ENCODE results near the gene ORM1. TPM values are rescaled to one million over a fixed set of nuclear protein-coding genes. Genes with fewer than 3 reads are reported as not detected.

Gene ORM1
- total RNA-seq, 1 experiment from 2014 or later: not detected

DNA sequence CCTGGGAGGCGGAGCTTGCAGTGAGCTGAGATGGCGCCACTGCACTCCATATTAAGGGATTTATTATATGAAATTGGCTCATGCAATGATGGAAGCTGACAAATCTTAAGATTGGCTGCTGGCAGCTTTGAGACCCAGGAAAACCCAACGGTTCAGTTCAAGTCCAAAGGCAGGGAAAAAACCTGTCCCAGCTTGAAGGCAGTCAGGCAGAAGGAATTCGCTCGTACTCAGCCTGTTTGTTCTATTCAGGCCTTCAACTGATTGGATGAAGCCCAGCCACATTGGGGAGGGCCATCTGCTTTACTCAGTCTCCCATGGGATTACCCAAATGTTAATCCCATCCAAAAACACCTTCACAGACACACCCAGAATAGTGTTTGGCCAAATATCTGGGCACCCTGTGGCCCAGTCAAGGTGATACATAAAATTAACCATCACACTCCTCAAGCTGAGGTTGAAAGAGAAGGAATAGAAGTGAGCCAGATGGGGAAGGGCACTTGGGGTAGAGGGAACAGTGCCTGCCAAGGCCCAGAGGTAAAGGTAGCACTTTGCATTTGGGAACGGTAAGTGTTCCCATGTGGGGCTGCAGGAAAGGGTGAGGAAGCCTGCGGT lies 8.5 kb upstream of the ORM1 start:
- ChIA-PET CTCF (interaction anchor here (0.6 kb wide), 1 partner anchor 24 kb away, joined by 6 read pairs; no protein-coding TSS in a partner anchor), POLR2A (ENCODE audit: unreplicated experiment) (no interaction called here)
- Histone ChIP-seq H3K4me3 (ENCODE audit: low read length) (no peak overlapping the region), H4K20me1 (ENCODE audit: low read length) (no peaks in the 10 kb centered on the region), H3K36me3 (ENCODE audit: low read depth, low read length) (no peaks in the 10 kb centered on the region), H3K9ac (ENCODE audit: low read length) (no peak overlapping the region), H3K4me2 (ENCODE audit: low read length) (no peak overlapping the region), H3K9me3 (ENCODE audit: low read length) (no peaks in the 10 kb centered on the region), H3K27me3 (ENCODE audit: low read length) (no peaks in the 10 kb centered on the region), H3K27ac (ENCODE audit: low read length) (no peak overlapping the region), H3F3A (ENCODE audit: low read length, unreplicated experiment) (no peaks in the 10 kb centered on the region), H2AFZ (ENCODE audit: low read length) (no peak overlapping the region), H3K9me2 (replicated peaks; ENCODE audit: low read length) (no peaks in the 10 kb centered on the region), H3K4me1 (ENCODE audit: insufficient read depth, low read length) (no peaks in the 10 kb centered on the region), H3K79me2 (ENCODE audit: low read length) (no peaks in the 10 kb centered on the region)
- TF ChIP-seq, protein P1, sequence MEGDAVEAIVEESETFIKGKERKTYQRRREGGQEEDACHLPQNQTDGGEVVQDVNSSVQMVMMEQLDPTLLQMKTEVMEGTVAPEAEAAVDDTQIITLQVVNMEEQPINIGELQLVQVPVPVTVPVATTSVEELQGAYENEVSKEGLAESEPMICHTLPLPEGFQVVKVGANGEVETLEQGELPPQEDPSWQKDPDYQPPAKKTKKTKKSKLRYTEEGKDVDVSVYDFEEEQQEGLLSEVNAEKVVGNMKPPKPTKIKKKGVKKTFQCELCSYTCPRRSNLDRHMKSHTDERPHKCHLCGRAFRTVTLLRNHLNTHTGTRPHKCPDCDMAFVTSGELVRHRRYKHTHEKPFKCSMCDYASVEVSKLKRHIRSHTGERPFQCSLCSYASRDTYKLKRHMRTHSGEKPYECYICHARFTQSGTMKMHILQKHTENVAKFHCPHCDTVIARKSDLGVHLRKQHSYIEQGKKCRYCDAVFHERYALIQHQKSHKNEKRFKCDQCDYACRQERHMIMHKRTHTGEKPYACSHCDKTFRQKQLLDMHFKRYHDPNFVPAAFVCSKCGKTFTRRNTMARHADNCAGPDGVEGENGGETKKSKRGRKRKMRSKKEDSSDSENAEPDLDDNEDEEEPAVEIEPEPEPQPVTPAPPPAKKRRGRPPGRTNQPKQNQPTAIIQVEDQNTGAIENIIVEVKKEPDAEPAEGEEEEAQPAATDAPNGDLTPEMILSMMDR (conservative IDR thresholded peaks at IDR 0.05; ENCODE audit: low read depth, low read length): no peak
- no peak for TF ChIP-seq EZH2 (IDR thresholded peaks at IDR 0.05; ENCODE audit: low read length, unreplicated experiment)
- TF ChIP-seq EZH2phosphoT487 (IDR thresholded peaks at IDR 0.05; ENCODE audit: borderline replicate concordance, low read length): no peak
- DNase-seq (no peak), ATAC-seq (no peak)
- BruUV-seq (replicated peaks): no TSS peak
- intact Hi-C loops (cut with micrococcal nuclease): no loop called here

DNA sequence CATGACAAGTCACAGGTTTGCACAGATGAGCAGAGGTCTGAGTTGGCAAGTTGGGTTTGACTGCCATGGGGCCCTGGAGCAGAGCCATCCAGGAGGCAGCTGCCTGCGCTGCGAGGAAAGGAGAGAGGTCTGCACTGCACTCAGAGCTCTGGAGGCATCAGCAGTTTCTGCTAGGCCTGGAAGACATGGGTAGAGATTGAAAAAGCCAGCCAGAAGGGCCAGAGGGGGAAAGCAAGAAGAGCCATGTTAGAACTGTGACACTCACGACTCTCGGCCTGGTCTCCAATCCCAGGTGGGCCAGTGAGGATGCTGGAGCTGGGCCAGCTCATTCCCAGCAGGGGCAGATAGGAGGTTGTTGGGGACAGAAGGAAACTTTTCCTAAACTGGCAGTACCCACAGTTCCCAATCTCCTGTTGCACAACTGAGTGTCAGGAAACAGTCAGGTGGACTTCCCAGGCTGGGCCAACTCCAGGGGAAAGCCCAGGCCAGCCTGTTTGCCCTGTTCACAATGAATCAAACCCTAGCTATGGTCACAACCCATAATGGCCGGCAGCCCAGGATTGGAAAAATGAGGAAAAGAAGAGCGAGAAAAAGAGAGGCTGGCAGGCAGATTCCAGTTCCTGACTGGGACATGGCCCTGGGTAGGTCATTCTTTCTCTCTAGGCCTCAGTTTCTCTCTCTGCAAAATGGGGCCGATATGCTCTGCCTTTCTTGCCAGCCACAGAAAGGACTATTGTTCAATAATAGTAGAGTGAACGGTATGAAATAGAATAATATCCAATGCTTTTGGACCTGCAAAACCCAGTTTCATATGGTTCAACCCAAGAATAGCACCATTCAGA lies 7.8 kb upstream of the ORM1 start:
- ChIA-PET CTCF (interaction anchor here (0.6 kb wide), 1 partner anchor 24 kb away, joined by 6 read pairs; no protein-coding TSS in a partner anchor), POLR2A (ENCODE audit: unreplicated experiment) (no interaction called here)
- Histone ChIP-seq H3K79me2 (ENCODE audit: low read length) (no peaks in the 10 kb centered on the region), H3K9ac (ENCODE audit: low read length) (no peak overlapping the region), H4K20me1 (ENCODE audit: low read length) (no peaks in the 10 kb centered on the region), H3K4me2 (ENCODE audit: low read length) (no peak overlapping the region), H3K9me3 (ENCODE audit: low read length) (no peaks in the 10 kb centered on the region), H3K4me1 (ENCODE audit: insufficient read depth, low read length) (no peaks in the 10 kb centered on the region), H3F3A (ENCODE audit: low read length, unreplicated experiment) (no peaks in the 10 kb centered on the region), H3K27ac (ENCODE audit: low read length) (no peak overlapping the region), H3K36me3 (ENCODE audit: low read depth, low read length) (no peaks in the 10 kb centered on the region), H3K9me2 (replicated peaks; ENCODE audit: low read length) (no peaks in the 10 kb centered on the region), H2AFZ (ENCODE audit: low read length) (no peak overlapping the region), H3K27me3 (ENCODE audit: low read length) (no peaks in the 10 kb centered on the region), H3K4me3 (ENCODE audit: low read length) (no peak overlapping the region)
- no peak for DNase-seq
- TF ChIP-seq, protein P1 (conservative IDR thresholded peaks at IDR 0.05; ENCODE audit: low read depth, low read length): no peak
- TF ChIP-seq EZH2phosphoT487 (IDR thresholded peaks at IDR 0.05; ENCODE audit: borderline replicate concordance, low read length) (no peak), EZH2 (IDR thresholded peaks at IDR 0.05; ENCODE audit: low read length, unreplicated experiment) (no peak)
- intact Hi-C loops (cut with micrococcal nuclease): no loop called here
- BruUV-seq (replicated peaks): no TSS peak
- ATAC-seq: no peak
